Right atrium auricular region (tissue), 2 donors: ENCODE measurements around the gene TMC2. TPM values are rescaled to one million over a fixed set of nuclear protein-coding genes. Genes with fewer than 3 reads are reported as not detected.

Experiments used
- DNase-seq: peaks from one replicate; pipeline ENCODE4 v3.0.0-alpha.2; 2019; ENCODE audit warnings: low spot score
- H3K27ac ChIP-seq, 2 donors: fragments of 200-600 bp; sonication (generic); 1 replicate in 1 of 2; 2 replicates in 1 of 2; pipeline ENCODE4 v1.5.1; 2016 to 2019
- H3K27me3 ChIP-seq, 2 donors: fragments of 200-600 bp; sonication (generic); one replicate each; pipeline versions ENCODE4 v1.5.1 to v1.6.0; 2017 to 2019
- H3K36me3 ChIP-seq: fragments of 200-600 bp; sonication (generic); one replicate; pipeline ENCODE4 v1.5.1; 2016
- H3K4me1 ChIP-seq, 2 donors: fragments of 200-600 bp; sonication (generic); one replicate each; pipeline versions ENCODE4 v1.5.1 to v1.6.0; 2017 to 2019
- H3K4me3 ChIP-seq, 2 donors: fragments of 200-600 bp; sonication (generic); 1 replicate in 1 of 2; 2 replicates in 1 of 2; pipeline ENCODE4 v1.5.1; 2017 to 2019; ENCODE audit warnings: mild to moderate bottlenecking in 1 of 2, moderate library complexity in 1 of 2
- H3K9me3 ChIP-seq, 2 donors: fragments of 200-600 bp; sonication (generic); one replicate each; pipeline ENCODE4 v1.5.1; 2019
- CTCF ChIP-seq, 2 donors: fragments of 200-600 bp; sonication (generic); IDR thresholded peaks; one replicate each; pipeline ENCODE4 v1.5.1; 2019; ENCODE audit warnings: antibody characterized with exemption in 2 of 2
- total RNA-seq, 2 donors: library from RNA; depleted of rRNA; stranded (reverse); fragments of >200 nt; gene quantifications; one replicate each; pipeline ENCODE4 v1.1.0, GENCODE V29; 2016

Gene TMC2
- total RNA-seq, 2 donors from 2014 or later: not detected

- Histone ChIP-seq H3K27ac (no peak overlapping the region), H3K27me3 (no peaks in the 10 kb centered on the region), H3K4me3 (no peak overlapping the region), H3K4me1 (no peaks in the 10 kb centered on the region), H3K36me3 (no peaks in the 10 kb centered on the region), H3K9me3 (no peaks in the 10 kb centered on the region)
- no peak for TF ChIP-seq CTCF (IDR thresholded peaks at IDR 0.05)
- DNase-seq: no peak
These were observed 63.1 kb downstream of the TMC2 start for GRCh38 chr20:2599288-2600006.

- peaks cover 3 to 21% of the 10 kb centered on the region in 2 donors for H3K9me3 ChIP-seq
- H3K4me3 ChIP-seq: no peak overlapping the region
- H3K27ac ChIP-seq: no peak overlapping the region
- no peaks in the 10 kb centered on the region for H3K36me3 ChIP-seq
- H3K27me3 ChIP-seq: no peaks in the 10 kb centered on the region
- H3K4me1 ChIP-seq: no peaks in the 10 kb centered on the region
- TF ChIP-seq CTCF (IDR thresholded peaks at IDR 0.05): no peak
- no peak for DNase-seq
These were observed 65.8 kb downstream of the TMC2 start for GRCh38 chr20:2602046-2602735.

- H3K27me3 ChIP-seq: no peaks in the 10 kb centered on the region
- H3K9me3 ChIP-seq: peaks cover 4 to 26% of the 10 kb centered on the region in 2 donors
- no peak for DNase-seq
- no peak overlapping the region for H3K4me3 ChIP-seq
- no peaks in the 10 kb centered on the region for H3K36me3 ChIP-seq
- TF ChIP-seq CTCF (IDR thresholded peaks at IDR 0.05): no peak
- H3K4me1 ChIP-seq: no peaks in the 10 kb centered on the region
- H3K27ac ChIP-seq: no peak overlapping the region
These were observed 66.4 kb downstream of the TMC2 start for GRCh38 chr20:2602746-2603145.

- no peak for DNase-seq
- Histone ChIP-seq H3K4me1 (no peaks in the 10 kb centered on the region), H3K27me3 (no peaks in the 10 kb centered on the region), H3K36me3 (no peaks in the 10 kb centered on the region), H3K4me3 (no peak overlapping the region), H3K27ac (no peak overlapping the region), H3K9me3 (peaks cover 4 to 26% of the 10 kb centered on the region in 2 donors)
- no peak for TF ChIP-seq CTCF (IDR thresholded peaks at IDR 0.05)
These were observed 67.6 kb downstream of the TMC2 start for GRCh38 chr20:2603816-2604505.

- Histone ChIP-seq H3K27me3 (no peaks in the 10 kb centered on the region), H3K4me3 (no peak overlapping the region), H3K9me3 (peaks cover 4 to 26% of the 10 kb centered on the region in 2 donors), H3K27ac (no peak overlapping the region), H3K4me1 (no peaks in the 10 kb centered on the region), H3K36me3 (no peaks in the 10 kb centered on the region)
- no peak for TF ChIP-seq CTCF (IDR thresholded peaks at IDR 0.05)
- no peak for DNase-seq
These were observed 68.1 kb downstream of the TMC2 start for GRCh38 chr20:2604506-2604835.
